ENCODE measurements around the gene PARP14.
"Not testable (repeated sequence)": the region's sequence is repeated elsewhere in the genome, so short reads cannot be mapped to it uniquely, and the experiment has no call there.

Gene PARP14

DNA sequence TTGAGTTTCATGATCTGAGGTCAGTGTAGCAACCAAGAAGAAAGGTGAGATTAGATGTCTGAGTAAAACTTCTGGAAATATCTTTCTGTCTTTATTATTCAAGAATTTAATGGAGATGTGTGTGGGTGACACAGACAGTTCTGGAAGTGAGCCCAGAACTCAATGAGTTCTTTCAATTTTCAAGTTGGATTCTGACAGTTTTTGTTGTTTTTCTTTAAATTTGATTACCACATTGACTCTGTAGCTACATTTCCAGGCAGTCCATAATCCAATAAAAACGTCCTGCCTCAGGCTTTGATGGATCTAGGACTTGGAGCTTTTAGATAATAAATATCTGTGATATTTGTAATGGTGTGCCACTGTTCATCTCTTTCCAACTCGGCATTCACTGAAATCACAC, 3.9 kb upstream of the PARP14 start:
- no peak for DNase-seq (ENCODE audit: low read depth in 4 of 4, low spot score in 1 of 4)

DNA sequence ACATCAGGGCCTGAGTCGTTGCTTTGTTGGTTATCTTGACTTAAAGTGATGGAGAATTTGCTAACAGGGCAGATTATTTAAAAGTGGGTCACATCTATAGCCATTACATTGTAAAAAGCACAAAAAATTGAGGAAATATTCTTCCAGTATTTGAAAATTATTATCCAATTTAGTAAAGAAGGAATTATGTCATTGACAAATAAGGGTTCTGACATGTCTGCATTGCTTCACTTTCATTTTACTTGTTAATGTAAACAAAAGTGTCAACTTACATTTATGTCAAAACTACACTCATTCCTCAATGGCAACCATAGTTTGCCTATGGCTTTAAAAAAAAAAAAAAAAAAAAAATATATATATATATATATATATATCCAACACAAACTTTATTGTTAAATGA, 3.4 kb upstream of the PARP14 start:
- DNase-seq (ENCODE audit: low read depth in 4 of 4, low spot score in 1 of 4), result no peak

DNA sequence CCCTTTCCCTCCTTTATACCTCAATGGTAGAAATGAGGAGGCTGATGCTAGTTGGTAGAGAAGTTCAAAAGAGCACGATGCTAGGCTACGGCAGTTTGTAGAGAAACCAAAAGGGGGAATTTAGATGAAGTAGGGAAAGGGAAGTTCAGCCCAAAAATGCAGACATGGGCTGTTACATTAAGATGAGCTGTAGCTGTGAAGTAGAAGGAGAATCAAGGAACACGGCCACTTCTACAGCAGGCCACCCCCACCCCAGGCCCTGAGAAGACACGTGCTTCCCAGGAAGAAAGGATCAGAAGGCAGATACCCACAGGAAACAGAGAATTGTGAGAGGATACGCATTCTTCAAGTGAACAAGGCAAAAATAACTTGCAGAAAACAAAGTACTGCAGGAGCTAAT, 2.1 kb upstream of the PARP14 start:
- no peak for DNase-seq (ENCODE audit: low read depth in 4 of 4, low spot score in 1 of 4)

DNA sequence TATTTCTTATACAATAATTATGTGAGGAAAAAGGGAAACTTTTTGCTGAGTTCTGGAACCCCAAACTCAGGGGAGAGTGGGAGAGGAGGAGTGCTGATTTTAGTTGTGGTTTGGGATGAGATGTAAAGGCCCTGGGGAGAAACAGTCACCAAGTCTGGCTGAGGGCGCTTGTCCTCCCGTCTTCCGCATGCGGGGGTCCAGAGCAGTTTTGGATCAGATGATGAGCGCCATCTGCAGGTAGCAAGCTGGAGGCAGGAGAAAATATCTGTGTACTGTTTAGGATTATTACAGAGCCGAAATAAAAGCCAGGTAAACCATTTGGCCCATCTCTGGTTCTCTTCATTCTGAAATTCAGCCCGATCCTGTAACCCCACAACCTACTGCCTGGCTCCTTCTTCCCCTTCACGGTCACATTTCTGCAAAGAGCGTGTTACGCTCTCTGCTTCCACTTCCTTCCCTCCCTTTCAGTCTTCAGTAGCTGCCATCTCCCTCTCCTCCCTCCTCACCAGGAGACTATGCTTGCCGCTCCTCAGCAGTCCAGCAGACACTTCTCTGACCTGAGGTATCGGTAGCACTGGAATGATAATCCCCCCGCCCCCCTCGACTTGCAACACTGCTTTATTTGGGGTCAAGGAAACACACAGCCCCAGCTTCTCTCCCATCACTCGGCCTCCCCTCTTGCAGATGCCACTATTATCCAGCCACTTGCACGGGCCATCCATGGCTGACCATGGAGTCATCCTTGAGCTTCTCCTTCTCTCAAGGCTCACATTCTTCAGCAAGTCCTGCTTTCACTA, 1.4 kb upstream of the PARP14 start:
- DNase-seq (ENCODE audit: low read depth in 4 of 4, low spot score in 1 of 4), result peak; percentile 49 to 67 (median 66)

GRCh38 chr3:122679882-122680474, 661 bp upstream of the PARP14 start:
- no peak for DNase-seq (ENCODE audit: low read depth in 4 of 4, low spot score in 1 of 4)

DNA sequence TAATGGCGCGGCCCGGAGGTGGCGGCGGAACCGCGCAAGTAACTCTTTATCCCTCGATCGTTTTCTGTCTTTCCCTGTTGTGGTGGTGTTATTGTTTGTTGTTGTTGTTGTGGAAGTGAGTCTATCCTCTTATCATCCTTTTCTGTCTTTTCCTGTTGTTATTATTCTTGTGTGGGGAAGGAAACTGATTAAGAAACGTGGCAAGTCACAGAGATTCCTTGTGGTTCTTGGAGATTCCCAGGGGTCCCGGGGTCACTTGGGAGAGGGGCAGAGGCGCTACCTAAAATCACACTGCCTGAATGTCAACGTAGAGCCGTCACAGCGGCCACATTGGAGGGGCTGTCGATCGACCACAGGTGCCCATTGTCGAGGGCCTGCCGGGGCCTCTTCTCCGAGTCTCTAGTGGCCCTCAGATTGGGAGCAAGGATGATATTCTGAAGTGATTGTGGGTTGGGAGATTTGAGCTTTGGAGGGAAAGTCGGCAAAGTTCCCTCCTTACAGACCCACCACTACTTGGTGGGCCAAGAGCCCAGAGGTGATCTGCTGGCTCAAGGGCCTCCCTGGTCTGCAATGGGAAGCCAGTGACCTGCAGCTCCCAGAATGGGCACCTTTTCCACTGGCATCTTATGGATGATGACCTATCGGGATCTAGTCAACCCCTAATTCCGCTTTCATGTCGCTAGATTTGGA, 790 bp downstream of the PARP14 start:
- no peak for DNase-seq (ENCODE audit: low read depth in 4 of 4, low spot score in 1 of 4)

GRCh38 chr3:122681974-122682409, 1.4 kb downstream of the PARP14 start:
- DNase-seq (ENCODE audit: low read depth in 4 of 4, low spot score in 1 of 4), result no peak

DNA sequence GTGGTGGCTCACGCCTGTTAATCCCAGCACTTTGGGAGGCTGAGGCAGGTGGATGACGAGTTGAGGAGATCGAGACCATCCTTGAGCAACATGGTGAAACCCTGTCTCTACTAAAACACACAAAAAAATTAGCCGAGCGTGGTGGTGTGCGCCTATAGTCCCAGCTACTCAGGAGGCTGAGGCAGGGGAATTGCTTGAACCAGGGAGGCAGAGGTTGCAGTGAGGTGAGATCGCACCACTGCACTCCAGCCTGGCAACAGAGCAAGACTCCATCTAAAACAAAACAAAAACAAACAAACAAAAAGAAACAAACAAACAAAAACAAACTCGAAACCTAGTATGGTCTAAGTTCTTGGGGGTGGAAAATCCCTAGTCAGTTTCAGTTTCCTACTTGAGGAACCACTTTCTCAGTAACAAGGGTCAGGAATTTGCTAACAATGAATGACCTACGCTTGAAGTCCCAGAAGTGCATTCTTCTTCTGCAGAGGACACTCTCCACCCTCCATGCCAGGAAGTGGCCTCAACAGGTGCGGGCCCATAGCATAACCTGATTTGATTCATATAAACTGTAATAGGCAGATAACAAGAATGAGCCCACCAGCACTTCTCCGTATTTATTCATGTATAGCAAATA, 2.3 kb downstream of the PARP14 start:
- not testable (repeated sequence) for DNase-seq (ENCODE audit: low read depth in 4 of 4, low spot score in 1 of 4)

GRCh38 chr3:122687298-122687697, 6.7 kb downstream of the PARP14 start:
- DNase-seq (ENCODE audit: low read depth in 4 of 4, low spot score in 1 of 4), result no peak

GRCh38 chr3:122688996-122689395, 8.4 kb downstream of the PARP14 start:
- no peak for DNase-seq (ENCODE audit: low read depth in 4 of 4, low spot score in 1 of 4)

GRCh38 chr3:122689587-122689986, 8.9 kb downstream of the PARP14 start:
- no peak for DNase-seq (ENCODE audit: low read depth in 4 of 4, low spot score in 1 of 4)

DNA sequence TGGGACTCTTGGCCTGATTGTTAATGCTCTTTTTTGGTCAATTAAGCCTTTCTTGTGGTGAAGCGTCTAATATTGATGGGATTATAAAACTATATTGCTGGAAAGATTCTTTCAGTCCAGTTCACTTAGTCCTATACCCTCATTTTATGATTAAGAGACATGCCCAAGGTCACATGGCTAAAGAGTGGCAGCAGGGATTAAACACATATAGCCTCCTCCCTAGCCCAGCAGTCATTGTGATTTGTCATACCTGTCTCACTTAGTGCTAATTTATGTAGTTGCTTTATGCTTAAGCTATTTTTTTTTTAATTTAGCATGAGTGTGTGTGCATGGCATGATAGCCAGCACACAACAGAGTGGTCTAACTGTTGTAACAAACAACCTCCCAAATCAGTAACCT, 9.5 kb downstream of the PARP14 start:
- no peak for DNase-seq (ENCODE audit: low read depth in 4 of 4, low spot score in 1 of 4)

GRCh38 chr3:122691195-122691594, 10.6 kb downstream of the PARP14 start:
- DNase-seq (ENCODE audit: low read depth in 4 of 4, low spot score in 1 of 4), result no peak

GRCh38 chr3:122692674-122693073, 12.0 kb downstream of the PARP14 start:
- DNase-seq (ENCODE audit: low read depth in 4 of 4, low spot score in 1 of 4), result no peak

- DNase-seq (ENCODE audit: low read depth in 4 of 4, low spot score in 1 of 4), result no peak
Observed at GRCh38 chr3:122694966-122695365, 14.3 kb downstream of the PARP14 start.

DNA sequence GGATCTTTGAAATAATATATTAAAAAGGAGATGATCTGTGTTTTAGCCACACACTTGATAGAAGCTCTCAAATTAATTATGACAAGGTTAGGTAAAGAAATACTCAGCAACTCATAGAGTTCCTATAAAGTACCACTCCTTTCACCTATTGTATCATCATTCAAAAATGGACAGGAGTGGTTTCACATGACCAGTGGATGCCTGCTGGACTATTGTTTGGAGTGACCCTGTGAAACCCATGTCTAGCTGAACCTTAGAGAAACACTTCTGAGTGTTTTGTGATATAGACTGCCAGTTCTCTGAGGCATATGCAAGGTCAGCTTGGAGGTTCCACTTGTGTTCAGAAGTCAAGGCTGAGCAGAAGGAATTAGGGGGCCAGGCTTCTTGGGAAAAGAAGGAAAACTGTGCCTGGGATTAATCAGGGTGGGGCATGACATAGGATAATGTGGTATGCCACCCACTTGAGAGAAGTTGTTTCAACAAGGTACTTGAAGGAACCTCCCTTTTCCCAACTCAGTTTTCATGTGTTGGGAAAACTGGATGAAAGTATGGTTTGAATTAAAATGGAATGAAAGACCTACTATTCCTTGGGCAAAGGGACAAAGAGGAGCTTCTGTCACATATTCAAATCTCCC, 15.4 kb downstream of the PARP14 start:
- no peak for DNase-seq (ENCODE audit: low read depth in 4 of 4, low spot score in 1 of 4)

DNA sequence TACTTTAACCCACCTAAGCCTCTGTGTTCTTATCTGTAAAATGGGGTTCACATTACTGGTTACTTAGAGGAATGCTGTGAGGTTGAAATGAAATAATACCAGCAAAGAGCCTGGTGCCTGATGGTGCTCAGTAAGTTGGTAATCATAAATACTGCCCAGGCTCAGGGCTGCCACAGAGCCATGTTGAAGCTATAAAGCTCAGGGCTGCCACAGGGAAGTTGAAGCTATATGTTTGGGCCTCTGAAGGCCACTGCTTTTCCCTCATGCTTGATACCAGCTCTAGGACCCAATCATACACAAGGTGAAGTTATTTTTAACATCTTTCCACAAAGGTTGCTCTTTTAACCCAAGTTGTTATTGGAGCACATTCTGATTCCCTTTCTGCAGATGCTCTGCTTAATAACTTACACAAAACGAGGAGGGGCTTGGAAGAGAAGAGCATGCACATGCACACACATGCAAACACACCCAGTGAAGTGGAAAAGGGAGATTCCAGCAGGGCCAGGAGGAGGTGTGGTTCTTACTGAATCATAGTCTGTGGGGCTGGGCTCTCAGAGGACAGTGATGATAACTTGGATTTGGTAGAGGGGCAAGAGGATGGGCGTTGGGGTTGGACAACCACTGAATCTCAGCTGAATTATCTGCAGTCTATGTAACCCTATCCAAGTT, 17.4 kb downstream of the PARP14 start:
- DNase-seq (ENCODE audit: low read depth in 4 of 4, low spot score in 1 of 4), result no peak

DNA sequence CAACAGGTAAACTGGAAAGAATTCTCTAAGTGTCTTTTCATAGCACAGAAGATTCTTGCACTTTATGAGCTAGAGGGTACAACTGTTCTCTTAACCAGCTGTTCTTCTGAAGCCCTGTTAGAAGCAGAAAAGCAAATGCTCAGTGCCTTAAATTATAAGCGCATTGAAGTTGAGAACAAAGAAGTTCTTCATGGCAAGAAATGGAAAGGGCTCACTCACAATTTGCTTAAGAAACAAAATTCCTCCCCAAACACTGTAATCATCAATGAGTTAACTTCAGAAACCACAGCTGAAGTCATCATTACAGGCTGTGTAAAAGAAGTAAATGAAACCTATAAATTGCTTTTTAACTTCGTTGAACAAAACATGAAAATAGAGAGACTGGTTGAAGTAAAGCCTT, 19.6 kb downstream of the PARP14 start:
- no peak for DNase-seq (ENCODE audit: low read depth in 4 of 4, low spot score in 1 of 4)

GRCh38 chr3:122705379-122705778, 24.7 kb downstream of the PARP14 start:
- DNase-seq (ENCODE audit: low read depth in 4 of 4, low spot score in 1 of 4), result no peak

- not testable (repeated sequence) for DNase-seq (ENCODE audit: low read depth in 4 of 4, low spot score in 1 of 4)
Observed at GRCh38 chr3:122710616-122711251, 30.1 kb downstream of the PARP14 start.
